ENCODE results near the gene NAV2. TPM values are rescaled to one million over a fixed set of nuclear protein-coding genes. Genes with fewer than 3 reads are reported as not detected.

The NAV2 gene
- total and polyA plus RNA-seq, 2 experiments from 2014 or later = 26.0 to 45.0 TPM

GRCh38 chr11:19918302-19919049 lies 205.8 kb downstream of the NAV2 start:
- peaks cover 5% of the 10 kb centered on the region; the same call in 1 of the 2 replicates for H3K36me3 ChIP-seq (ENCODE audit: insufficient read depth)
- H3F3A ChIP-seq (replicated peaks; ENCODE audit: low read depth) = no peaks in the 10 kb centered on the region
- H2AFZ ChIP-seq = no peak overlapping the region
- Mint-ChIP-seq H3K27me3 (ENCODE audit: insufficient read depth, low read depth, poor library complexity) (peaks cover 2% of the 10 kb centered on the region), H3K4me1 (peaks cover 20% of the 10 kb centered on the region), H3K36me3 (ENCODE audit: low read depth) (peaks cover 35% of the 10 kb centered on the region), H3K27ac (no peak overlapping the region), H3K4me3 (no peak overlapping the region), H3K9me3 (no peaks in the 10 kb centered on the region)
- no peak for DNase-seq (ENCODE audit: low spot score)
- peaks cover 4% of the 10 kb centered on the region; the same call in 1 of the 2 replicates for H4K20me1 ChIP-seq (replicated peaks; ENCODE audit: insufficient read depth)
- no peaks in the 10 kb centered on the region for H3K27me3 ChIP-seq (ENCODE audit: insufficient read depth)
- H3K4me1 ChIP-seq (ENCODE audit: insufficient read depth) = peaks cover 9% of the 10 kb centered on the region
- TF ChIP-seq JUNB (IDR thresholded peaks at IDR 0.05; ENCODE audit: unreplicated experiment) = no peak
- TF ChIP-seq, protein P1, sequence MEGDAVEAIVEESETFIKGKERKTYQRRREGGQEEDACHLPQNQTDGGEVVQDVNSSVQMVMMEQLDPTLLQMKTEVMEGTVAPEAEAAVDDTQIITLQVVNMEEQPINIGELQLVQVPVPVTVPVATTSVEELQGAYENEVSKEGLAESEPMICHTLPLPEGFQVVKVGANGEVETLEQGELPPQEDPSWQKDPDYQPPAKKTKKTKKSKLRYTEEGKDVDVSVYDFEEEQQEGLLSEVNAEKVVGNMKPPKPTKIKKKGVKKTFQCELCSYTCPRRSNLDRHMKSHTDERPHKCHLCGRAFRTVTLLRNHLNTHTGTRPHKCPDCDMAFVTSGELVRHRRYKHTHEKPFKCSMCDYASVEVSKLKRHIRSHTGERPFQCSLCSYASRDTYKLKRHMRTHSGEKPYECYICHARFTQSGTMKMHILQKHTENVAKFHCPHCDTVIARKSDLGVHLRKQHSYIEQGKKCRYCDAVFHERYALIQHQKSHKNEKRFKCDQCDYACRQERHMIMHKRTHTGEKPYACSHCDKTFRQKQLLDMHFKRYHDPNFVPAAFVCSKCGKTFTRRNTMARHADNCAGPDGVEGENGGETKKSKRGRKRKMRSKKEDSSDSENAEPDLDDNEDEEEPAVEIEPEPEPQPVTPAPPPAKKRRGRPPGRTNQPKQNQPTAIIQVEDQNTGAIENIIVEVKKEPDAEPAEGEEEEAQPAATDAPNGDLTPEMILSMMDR (conservative IDR thresholded peaks at IDR 0.05; ENCODE audit: low read depth in 2 of 2) = no peak
- no peak for TF ChIP-seq STAT1 (IDR thresholded peaks at IDR 0.05; ENCODE audit: unreplicated experiment)
- TF ChIP-seq CREB1 (CRISPR knock-in tag; IDR thresholded peaks at IDR 0.05; ENCODE audit: low read depth) = no peak
- no peak for TF ChIP-seq EZH2 (IDR thresholded peaks at IDR 0.05; ENCODE audit: low read depth, unreplicated experiment)
- TF ChIP-seq EZH2phosphoT487 (IDR thresholded peaks at IDR 0.05; ENCODE audit: unreplicated experiment) = no peak
- no peak for TF ChIP-seq ZNF114 (CRISPR knock-in tag; IDR thresholded peaks at IDR 0.05)
- no peak for TF ChIP-seq ZNF331 (CRISPR knock-in tag; IDR thresholded peaks at IDR 0.05; ENCODE audit: low read depth)
- TF ChIP-seq NANOG (IDR thresholded peaks at IDR 0.05; ENCODE audit: borderline replicate concordance) = no peak
- TF ChIP-seq ZNF462 (CRISPR knock-in tag; IDR thresholded peaks at IDR 0.05) = no peak
- TF ChIP-seq, protein P2, sequence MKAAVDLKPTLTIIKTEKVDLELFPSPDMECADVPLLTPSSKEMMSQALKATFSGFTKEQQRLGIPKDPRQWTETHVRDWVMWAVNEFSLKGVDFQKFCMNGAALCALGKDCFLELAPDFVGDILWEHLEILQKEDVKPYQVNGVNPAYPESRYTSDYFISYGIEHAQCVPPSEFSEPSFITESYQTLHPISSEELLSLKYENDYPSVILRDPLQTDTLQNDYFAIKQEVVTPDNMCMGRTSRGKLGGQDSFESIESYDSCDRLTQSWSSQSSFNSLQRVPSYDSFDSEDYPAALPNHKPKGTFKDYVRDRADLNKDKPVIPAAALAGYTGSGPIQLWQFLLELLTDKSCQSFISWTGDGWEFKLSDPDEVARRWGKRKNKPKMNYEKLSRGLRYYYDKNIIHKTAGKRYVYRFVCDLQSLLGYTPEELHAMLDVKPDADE (IDR thresholded peaks at IDR 0.05) = no peak
- TF ChIP-seq, protein P3, sequence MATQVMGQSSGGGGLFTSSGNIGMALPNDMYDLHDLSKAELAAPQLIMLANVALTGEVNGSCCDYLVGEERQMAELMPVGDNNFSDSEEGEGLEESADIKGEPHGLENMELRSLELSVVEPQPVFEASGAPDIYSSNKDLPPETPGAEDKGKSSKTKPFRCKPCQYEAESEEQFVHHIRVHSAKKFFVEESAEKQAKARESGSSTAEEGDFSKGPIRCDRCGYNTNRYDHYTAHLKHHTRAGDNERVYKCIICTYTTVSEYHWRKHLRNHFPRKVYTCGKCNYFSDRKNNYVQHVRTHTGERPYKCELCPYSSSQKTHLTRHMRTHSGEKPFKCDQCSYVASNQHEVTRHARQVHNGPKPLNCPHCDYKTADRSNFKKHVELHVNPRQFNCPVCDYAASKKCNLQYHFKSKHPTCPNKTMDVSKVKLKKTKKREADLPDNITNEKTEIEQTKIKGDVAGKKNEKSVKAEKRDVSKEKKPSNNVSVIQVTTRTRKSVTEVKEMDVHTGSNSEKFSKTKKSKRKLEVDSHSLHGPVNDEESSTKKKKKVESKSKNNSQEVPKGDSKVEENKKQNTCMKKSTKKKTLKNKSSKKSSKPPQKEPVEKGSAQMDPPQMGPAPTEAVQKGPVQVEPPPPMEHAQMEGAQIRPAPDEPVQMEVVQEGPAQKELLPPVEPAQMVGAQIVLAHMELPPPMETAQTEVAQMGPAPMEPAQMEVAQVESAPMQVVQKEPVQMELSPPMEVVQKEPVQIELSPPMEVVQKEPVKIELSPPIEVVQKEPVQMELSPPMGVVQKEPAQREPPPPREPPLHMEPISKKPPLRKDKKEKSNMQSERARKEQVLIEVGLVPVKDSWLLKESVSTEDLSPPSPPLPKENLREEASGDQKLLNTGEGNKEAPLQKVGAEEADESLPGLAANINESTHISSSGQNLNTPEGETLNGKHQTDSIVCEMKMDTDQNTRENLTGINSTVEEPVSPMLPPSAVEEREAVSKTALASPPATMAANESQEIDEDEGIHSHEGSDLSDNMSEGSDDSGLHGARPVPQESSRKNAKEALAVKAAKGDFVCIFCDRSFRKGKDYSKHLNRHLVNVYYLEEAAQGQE (IDR thresholded peaks at IDR 0.05; ENCODE audit: unreplicated experiment) = no peak
- TF ChIP-seq POLR2AphosphoS5 (IDR thresholded peaks at IDR 0.05; ENCODE audit: low read depth) = no peak
- no peak overlapping the region for H3K27ac ChIP-seq (ENCODE audit: low read depth)
- H3K4me3 ChIP-seq = no peak overlapping the region
- no peaks in the 10 kb centered on the region; the same call in 1 of the 2 replicates for H3K79me2 ChIP-seq (replicated peaks; ENCODE audit: insufficient read depth)
- H3K9me2 ChIP-seq (ENCODE audit: insufficient read depth) = no peaks in the 10 kb centered on the region
- H3K4me2 ChIP-seq = no peak overlapping the region
- no peak for ATAC-seq

All from GM23338 (cell line).